ENCODE measurements around the gene SRGAP1.
"Not testable (repeated sequence)": the region's sequence is repeated elsewhere in the genome, so short reads cannot be mapped to it uniquely, and the experiment has no call there.

The SRGAP1 gene

GRCh38 chr12:64086946-64087345 lies 242.4 kb downstream of the SRGAP1 start:
- no peak for DNase-seq (ENCODE audit: low spot score)

- no peak for DNase-seq (ENCODE audit: low spot score)
These were observed 243.3 kb downstream of the SRGAP1 start for GRCh38 chr12:64087761-64088160.

- DNase-seq (ENCODE audit: low spot score) = no peak
These were observed 244.2 kb downstream of the SRGAP1 start for GRCh38 chr12:64088431-64089349.

- no peak for DNase-seq (ENCODE audit: low spot score)
These were observed 245.5 kb downstream of the SRGAP1 start for GRCh38 chr12:64090047-64090446.

- no peak for DNase-seq (ENCODE audit: low spot score)
These were observed 246.7 kb downstream of the SRGAP1 start for GRCh38 chr12:64091186-64091585.

- no peak for DNase-seq (ENCODE audit: low spot score)
These were observed 248.2 kb downstream of the SRGAP1 start for GRCh38 chr12:64092507-64093196.

GRCh38 chr12:64093689-64094088 lies 249.2 kb downstream of the SRGAP1 start:
- no peak for DNase-seq (ENCODE audit: low spot score)

GRCh38 chr12:64097366-64098105 lies 253.0 kb downstream of the SRGAP1 start:
- DNase-seq (ENCODE audit: low spot score) = no peak

- DNase-seq (ENCODE audit: low spot score) = no peak
These were observed 254.3 kb downstream of the SRGAP1 start for GRCh38 chr12:64098709-64099354.

- no peak for DNase-seq (ENCODE audit: low spot score)
These were observed 254.9 kb downstream of the SRGAP1 start for GRCh38 chr12:64099397-64099796.

- no peak for DNase-seq (ENCODE audit: low spot score)
These were observed 257.8 kb downstream of the SRGAP1 start for GRCh38 chr12:64102339-64102738.

GRCh38 chr12:64103825-64104740 lies 259.6 kb downstream of the SRGAP1 start:
- DNase-seq (ENCODE audit: low spot score) = no peak

GRCh38 chr12:64105026-64105425 lies 260.5 kb downstream of the SRGAP1 start:
- DNase-seq (ENCODE audit: low spot score) = no peak

- DNase-seq (ENCODE audit: low spot score) = no peak
These were observed 263.3 kb downstream of the SRGAP1 start for GRCh38 chr12:64107776-64108175.

- DNase-seq (ENCODE audit: low spot score) = no peak
These were observed 265.2 kb downstream of the SRGAP1 start for GRCh38 chr12:64109706-64110105.

- no peak for DNase-seq (ENCODE audit: low spot score)
These were observed 266.4 kb downstream of the SRGAP1 start for GRCh38 chr12:64110864-64111263.

GRCh38 chr12:64116969-64117368 lies 272.5 kb downstream of the SRGAP1 start:
- DNase-seq (ENCODE audit: low spot score) = no peak

GRCh38 chr12:64120568-64120967 lies 276.1 kb downstream of the SRGAP1 start:
- DNase-seq (ENCODE audit: low spot score) = no peak

- DNase-seq (ENCODE audit: low spot score) = not testable (repeated sequence)
These were observed 276.6 kb downstream of the SRGAP1 start for GRCh38 chr12:64121086-64121485.

- no peak for DNase-seq (ENCODE audit: low spot score)
These were observed 277.7 kb downstream of the SRGAP1 start for GRCh38 chr12:64122154-64122553.

- DNase-seq (ENCODE audit: low spot score) = no peak
These were observed 278.5 kb downstream of the SRGAP1 start for GRCh38 chr12:64122995-64123394.
